GM13976 (cell line): ENCODE measurements around the gene CHRNB1.

Experiments used
- DNase-seq: peaks from one replicate; pipeline ENCODE4 v3.0.0; 2012; ENCODE audit warnings: low spot score
- in situ Hi-C: fragments of 300-500 bp; cut with MboI; formaldehyde crosslinking; loops from one replicate; pipeline ENCODE4 v1.12.0; 2022; ENCODE audit warnings: low sequenced_read_pairs, mixed read lengths, inconsistent platforms; ENCODE audit not compliant: unreplicated experiment
- TF ChIP-seq, protein P1 (sequence below): IDR thresholded peaks from 2 replicates; pipeline ENCODE4 v1.5.1; 2012; ENCODE audit warnings: borderline replicate concordance, mild to moderate bottlenecking; ENCODE audit not compliant: insufficient read depth; ENCODE audit errors: extremely low read depth, missing control alignments, control extremely low read depth

CHRNB1 gene

DNA sequence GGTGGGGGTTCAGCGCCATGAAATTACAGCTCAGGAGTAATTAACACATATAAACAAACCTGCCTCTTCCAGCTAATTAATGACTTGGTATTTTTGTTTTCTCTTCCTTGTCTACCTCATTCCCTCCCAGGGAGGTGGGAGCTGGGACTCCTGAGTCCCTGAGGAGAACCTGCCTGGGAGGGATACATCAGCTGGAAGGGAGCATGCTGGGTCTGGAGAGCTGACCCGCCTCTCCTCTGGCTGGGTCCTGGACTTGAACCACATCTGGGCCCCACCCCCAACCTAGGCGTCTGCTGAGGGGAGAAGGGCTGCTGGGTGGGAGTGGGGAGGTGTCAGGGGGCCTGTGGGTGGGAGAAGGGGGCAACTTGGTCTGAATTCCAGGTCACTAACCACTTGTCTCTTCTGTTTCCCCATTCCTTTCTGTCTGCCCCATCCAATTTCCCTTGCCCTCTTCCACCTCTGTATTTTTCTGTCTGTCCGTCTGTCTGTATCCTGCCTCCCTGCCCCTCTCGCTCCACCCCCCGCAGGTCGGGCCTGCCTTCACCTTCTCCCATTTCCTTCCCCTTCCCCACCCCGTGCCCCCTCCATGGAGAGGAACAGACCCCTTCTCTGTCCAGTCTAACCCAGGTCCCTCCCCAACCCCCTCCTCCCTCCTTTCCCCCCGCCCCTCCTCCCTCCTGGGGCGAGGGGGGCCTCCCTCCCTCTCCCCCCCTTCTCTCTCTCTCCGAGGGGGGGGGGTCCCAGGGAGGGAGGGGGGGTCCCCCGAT is 37.2 kb upstream of the CHRNB1 start, which contains the start of gene NLGN2:
Gene NLGN2, plus strand, starts transcription at position 361 of the 767 bp plus-strand sequence. CDS start 411 bp downstream, outside the sequence.
- TF ChIP-seq, protein P1, sequence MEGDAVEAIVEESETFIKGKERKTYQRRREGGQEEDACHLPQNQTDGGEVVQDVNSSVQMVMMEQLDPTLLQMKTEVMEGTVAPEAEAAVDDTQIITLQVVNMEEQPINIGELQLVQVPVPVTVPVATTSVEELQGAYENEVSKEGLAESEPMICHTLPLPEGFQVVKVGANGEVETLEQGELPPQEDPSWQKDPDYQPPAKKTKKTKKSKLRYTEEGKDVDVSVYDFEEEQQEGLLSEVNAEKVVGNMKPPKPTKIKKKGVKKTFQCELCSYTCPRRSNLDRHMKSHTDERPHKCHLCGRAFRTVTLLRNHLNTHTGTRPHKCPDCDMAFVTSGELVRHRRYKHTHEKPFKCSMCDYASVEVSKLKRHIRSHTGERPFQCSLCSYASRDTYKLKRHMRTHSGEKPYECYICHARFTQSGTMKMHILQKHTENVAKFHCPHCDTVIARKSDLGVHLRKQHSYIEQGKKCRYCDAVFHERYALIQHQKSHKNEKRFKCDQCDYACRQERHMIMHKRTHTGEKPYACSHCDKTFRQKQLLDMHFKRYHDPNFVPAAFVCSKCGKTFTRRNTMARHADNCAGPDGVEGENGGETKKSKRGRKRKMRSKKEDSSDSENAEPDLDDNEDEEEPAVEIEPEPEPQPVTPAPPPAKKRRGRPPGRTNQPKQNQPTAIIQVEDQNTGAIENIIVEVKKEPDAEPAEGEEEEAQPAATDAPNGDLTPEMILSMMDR, result no peak
- no peak for DNase-seq
- in situ Hi-C loops, result no loop called here

DNA sequence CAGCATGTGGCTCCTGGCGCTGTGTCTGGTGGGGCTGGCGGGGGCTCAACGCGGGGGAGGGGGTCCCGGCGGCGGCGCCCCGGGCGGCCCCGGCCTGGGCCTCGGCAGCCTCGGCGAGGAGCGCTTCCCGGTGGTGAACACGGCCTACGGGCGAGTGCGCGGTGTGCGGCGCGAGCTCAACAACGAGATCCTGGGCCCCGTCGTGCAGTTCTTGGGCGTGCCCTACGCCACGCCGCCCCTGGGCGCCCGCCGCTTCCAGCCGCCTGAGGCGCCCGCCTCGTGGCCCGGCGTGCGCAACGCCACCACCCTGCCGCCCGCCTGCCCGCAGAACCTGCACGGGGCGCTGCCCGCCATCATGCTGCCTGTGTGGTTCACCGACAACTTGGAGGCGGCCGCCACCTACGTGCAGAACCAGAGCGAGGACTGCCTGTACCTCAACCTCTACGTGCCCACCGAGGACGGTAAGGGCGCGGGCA is 36.6 kb upstream of the CHRNB1 start:
- no peak for DNase-seq
- TF ChIP-seq, protein P1, result no peak
- in situ Hi-C loops, result no loop called here

DNA sequence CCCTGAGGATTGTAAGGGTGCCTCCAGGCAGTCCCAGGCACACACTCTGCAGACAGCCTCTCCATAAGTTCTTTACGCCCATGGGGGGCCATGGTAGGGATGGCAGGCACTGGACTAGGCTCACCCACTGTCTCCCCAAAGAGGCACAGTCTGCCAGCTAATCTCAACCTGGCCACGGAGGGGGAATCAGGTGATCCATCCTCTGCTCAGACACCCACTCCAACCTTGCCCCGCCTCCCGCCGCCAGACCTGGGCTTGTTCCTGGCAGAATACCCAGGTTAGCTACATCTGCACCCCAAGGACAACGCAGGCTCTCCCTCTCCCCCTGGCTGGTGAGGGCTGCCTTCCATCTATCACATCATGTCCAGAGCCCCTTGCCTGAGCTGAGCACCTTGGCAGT is 36.0 kb upstream of the CHRNB1 start:
- in situ Hi-C loops, result no loop called here
- DNase-seq, result no peak
- TF ChIP-seq, protein P1, result no peak

DNA sequence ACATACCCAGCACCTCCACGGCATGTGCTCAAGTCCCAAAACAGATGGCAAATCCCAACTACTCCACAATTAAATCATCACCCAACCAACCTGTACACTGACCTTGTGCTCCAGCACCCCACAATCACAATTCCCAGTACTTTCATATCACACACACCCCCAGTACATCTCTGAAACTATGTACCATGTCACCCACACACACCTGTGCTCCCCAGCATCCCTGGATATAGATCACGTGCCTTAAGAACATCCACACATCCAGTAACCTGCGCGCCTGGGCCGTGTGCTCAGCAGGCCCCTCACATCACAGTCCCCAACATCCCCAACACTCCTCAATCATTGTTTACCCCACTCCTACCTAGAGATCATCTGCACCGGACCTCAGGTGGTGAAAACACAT is 35.1 kb upstream of the CHRNB1 start:
- no peak for DNase-seq
- TF ChIP-seq, protein P1, result no peak
- in situ Hi-C loops, result no loop called here

GRCh38 chr17:7410634-7411426 is 34.0 kb upstream of the CHRNB1 start:
- DNase-seq, result no peak
- TF ChIP-seq, protein P1, result no peak
- in situ Hi-C loops, result no loop called here

GRCh38 chr17:7411427-7411750 is 33.5 kb upstream of the CHRNB1 start:
- TF ChIP-seq, protein P1, result no peak
- in situ Hi-C loops, result no loop called here
- no peak for DNase-seq
